Camera-type eye (tissue), 1 donor: ENCODE measurements around the gene MS4A8. TPM values are rescaled to one million over a fixed set of nuclear protein-coding genes. Genes with fewer than 3 reads are reported as not detected.

ENCODE experiments used
- total RNA-seq: library from RNA; depleted of rRNA; stranded (reverse); fragments of >200 nt; gene quantifications from one replicate; pipeline ENCODE4 v1.2.3, GENCODE V29; 2014

Gene MS4A8, protein sequence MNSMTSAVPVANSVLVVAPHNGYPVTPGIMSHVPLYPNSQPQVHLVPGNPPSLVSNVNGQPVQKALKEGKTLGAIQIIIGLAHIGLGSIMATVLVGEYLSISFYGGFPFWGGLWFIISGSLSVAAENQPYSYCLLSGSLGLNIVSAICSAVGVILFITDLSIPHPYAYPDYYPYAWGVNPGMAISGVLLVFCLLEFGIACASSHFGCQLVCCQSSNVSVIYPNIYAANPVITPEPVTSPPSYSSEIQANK
- total RNA-seq = not detected

DNA sequence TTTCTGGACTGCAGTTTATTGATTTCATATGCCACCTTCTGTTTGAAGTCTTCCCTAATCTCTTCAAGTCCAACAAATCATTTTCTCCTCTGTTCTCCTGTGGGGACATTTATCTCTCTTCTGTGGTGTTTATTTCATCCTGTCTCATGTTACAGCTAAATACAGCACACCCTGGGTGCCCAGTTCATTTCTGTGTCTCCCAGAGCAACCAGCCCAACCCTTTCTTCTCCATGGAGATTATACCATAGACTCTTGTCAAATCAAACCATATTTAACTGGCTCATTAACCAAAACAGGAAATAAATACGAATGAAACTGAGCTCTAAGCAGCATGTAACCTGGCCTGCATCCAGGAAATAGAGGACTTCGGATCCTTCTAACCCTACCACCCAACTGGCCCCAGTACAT, at the start of gene MS4A8:
MS4A8 (plus strand) TSS at position 329 of the 408 bp plus-strand sequence. CDS start 1,249 bp downstream, outside the sequence.

DNA sequence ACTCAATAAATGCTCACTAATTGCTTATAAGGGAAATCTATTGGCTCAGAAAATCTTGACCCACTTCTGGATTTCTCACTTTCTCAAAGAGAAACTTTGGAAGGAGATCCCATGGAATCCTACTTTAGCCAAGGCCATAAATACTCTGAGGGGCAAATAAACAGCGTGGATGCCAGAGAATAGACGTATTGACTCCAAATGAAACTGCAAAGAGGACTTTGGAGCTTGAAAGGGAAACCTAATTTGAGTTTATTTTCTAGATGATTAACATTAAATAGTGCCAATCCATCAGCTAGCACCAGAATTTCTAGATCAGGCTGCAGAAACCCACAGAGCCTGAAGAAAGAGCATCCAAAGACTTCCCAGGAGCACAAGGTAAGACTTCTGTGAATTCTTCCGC, 25.0 kb downstream of the MS4A8 start, which contains the start of gene MS4A18:
MS4A18 (plus strand) TSS at position 301 of the 400 bp plus-strand sequence.

DNA sequence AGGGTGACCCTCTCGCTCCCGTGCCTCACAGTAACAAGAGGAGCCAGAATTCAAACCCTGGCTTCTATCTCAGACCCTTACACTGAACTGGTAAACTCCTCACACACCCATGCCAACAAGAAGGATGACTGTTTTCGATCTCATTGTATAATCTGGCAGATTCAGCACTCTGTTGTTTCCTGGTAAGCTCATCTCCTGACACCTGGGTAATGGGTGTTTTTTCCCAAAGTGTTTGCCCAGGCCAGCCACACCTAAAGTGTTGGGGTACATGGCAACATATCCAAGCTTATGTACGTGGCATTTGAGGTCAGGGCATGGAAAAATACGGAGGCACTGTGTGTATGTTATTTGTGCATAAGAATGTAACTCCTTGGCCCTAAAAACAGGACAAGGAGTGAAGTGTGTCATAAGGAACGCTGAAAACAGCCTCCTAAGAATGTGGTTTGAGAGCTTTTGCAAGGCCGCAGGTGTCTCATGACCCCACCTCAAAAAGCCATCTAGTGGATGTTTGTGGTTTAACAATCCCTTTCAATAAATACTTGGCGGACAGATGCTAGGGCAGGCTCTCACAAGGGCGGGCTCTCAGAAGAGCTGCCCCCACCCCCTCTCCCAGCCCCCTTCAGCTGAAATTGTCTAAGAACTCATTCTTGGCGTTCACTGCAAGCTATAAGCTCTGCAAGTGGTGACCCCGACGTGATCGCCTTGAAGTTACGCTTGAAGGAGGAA, 57.1 kb downstream of the MS4A8 start, which contains the start of gene MS4A15:
MS4A15 (plus strand) TSS at position 561 of the 726 bp plus-strand sequence. CDS start 6,867 bp downstream, outside the sequence.

Other genes with a start within 250 kb of the MS4A8 start
- 0.93 TPM for gene MS4A1, start 243.8 kb upstream of the MS4A8 start, total RNA-seq
- gene MS4A12, start 206.8 kb upstream of the MS4A8 start, total RNA-seq = not detected
- not detected for gene MS4A13, start 184.2 kb upstream of the MS4A8 start, total RNA-seq
- gene MS4A18, start 25.1 kb downstream of the MS4A8 start, total RNA-seq = not detected
- not detected for gene MS4A15, start 57.3 kb downstream of the MS4A8 start, total RNA-seq
- gene MS4A10, start 85.7 kb downstream of the MS4A8 start, total RNA-seq = not detected
- gene CCDC86, start 142.5 kb downstream of the MS4A8 start, total RNA-seq = 9.5 TPM
- 0.55 TPM for gene PTGDR2, start 156.3 kb downstream of the MS4A8 start, total RNA-seq
- not detected for gene ZP1, start 167.9 kb downstream of the MS4A8 start, total RNA-seq
- 49.4 TPM for gene PRPF19, start 207.0 kb downstream of the MS4A8 start, total RNA-seq
- 41.1 TPM for gene TMEM109, start 214.5 kb downstream of the MS4A8 start, total RNA-seq
- gene TMEM132A, start 224.8 kb downstream of the MS4A8 start, total RNA-seq = 88.3 TPM